Measurements from ENCODE around the gene CEP126.
A peak's percentile ranks its signal among the peaks of the same experiment; 100 is the strongest.

CEP126 gene

GRCh38 chr11:101974255-101974654 is 59.4 kb downstream of the CEP126 start:
- DNase-seq (ENCODE audit: low spot score) (no peak), ATAC-seq (ENCODE audit: low read depth) (no peak)
- no peak overlapping the region for H3K27ac ChIP-seq (ENCODE audit: poor library complexity, severe bottlenecking)
- H3K36me3 ChIP-seq (ENCODE audit: low read depth) = no peaks in the 10 kb centered on the region
- no peaks in the 10 kb centered on the region for H3K4me1 ChIP-seq (ENCODE audit: insufficient read depth, poor library complexity, severe bottlenecking)
- no peak overlapping the region for H3K4me3 ChIP-seq (ENCODE audit: severe bottlenecking)
- no peaks in the 10 kb centered on the region for H3K27me3 ChIP-seq (ENCODE audit: insufficient read depth, poor library complexity, severe bottlenecking)
- peak; percentile 36 for TF ChIP-seq CTCF (IDR thresholded peaks at IDR 0.05; ENCODE audit: poor library complexity, severe bottlenecking)
- no peaks in the 10 kb centered on the region for H3K9me3 ChIP-seq (ENCODE audit: severe bottlenecking)

GRCh38 chr11:101974771-101975170 is 60.0 kb downstream of the CEP126 start:
- DNase-seq (ENCODE audit: low spot score) = no peak
- H3K9me3 ChIP-seq (ENCODE audit: severe bottlenecking) = no peaks in the 10 kb centered on the region
- no peak overlapping the region for H3K4me3 ChIP-seq (ENCODE audit: severe bottlenecking)
- no peaks in the 10 kb centered on the region for H3K4me1 ChIP-seq (ENCODE audit: insufficient read depth, poor library complexity, severe bottlenecking)
- ATAC-seq (ENCODE audit: low read depth) = no peak
- no peak for TF ChIP-seq CTCF (IDR thresholded peaks at IDR 0.05; ENCODE audit: poor library complexity, severe bottlenecking)
- no peaks in the 10 kb centered on the region for H3K27me3 ChIP-seq (ENCODE audit: insufficient read depth, poor library complexity, severe bottlenecking)
- no peak overlapping the region for H3K27ac ChIP-seq (ENCODE audit: poor library complexity, severe bottlenecking)
- H3K36me3 ChIP-seq (ENCODE audit: low read depth) = no peaks in the 10 kb centered on the region

- Histone ChIP-seq H3K36me3 (ENCODE audit: low read depth) (no peaks in the 10 kb centered on the region), H3K4me3 (ENCODE audit: severe bottlenecking) (no peak overlapping the region), H3K27ac (ENCODE audit: poor library complexity, severe bottlenecking) (no peak overlapping the region), H3K9me3 (ENCODE audit: severe bottlenecking) (no peaks in the 10 kb centered on the region), H3K27me3 (ENCODE audit: insufficient read depth, poor library complexity, severe bottlenecking) (no peaks in the 10 kb centered on the region), H3K4me1 (ENCODE audit: insufficient read depth, poor library complexity, severe bottlenecking) (no peaks in the 10 kb centered on the region)
- ATAC-seq (ENCODE audit: low read depth) (no peak), DNase-seq (ENCODE audit: low spot score) (no peak)
- no peak for TF ChIP-seq CTCF (IDR thresholded peaks at IDR 0.05; ENCODE audit: poor library complexity, severe bottlenecking)
These were observed 60.9 kb downstream of the CEP126 start for GRCh38 chr11:101975734-101976133.

- H3K27me3 ChIP-seq (ENCODE audit: insufficient read depth, poor library complexity, severe bottlenecking) = no peaks in the 10 kb centered on the region
- no peak for ATAC-seq (ENCODE audit: low read depth)
These were observed 72.6 kb downstream of the CEP126 start for GRCh38 chr11:101987370-101987769.

More at GRCh38 chr11:101987370-101987769, 72.6 kb downstream of the CEP126 start:
- no peaks in the 10 kb centered on the region for H3K36me3 ChIP-seq (ENCODE audit: low read depth)
- TF ChIP-seq CTCF (IDR thresholded peaks at IDR 0.05; ENCODE audit: poor library complexity, severe bottlenecking) = no peak
- H3K9me3 ChIP-seq (ENCODE audit: severe bottlenecking) = no peaks in the 10 kb centered on the region
- no peaks in the 10 kb centered on the region for H3K4me1 ChIP-seq (ENCODE audit: insufficient read depth, poor library complexity, severe bottlenecking)
- DNase-seq (ENCODE audit: low spot score) = no peak
- no peak overlapping the region for H3K27ac ChIP-seq (ENCODE audit: poor library complexity, severe bottlenecking)
- H3K4me3 ChIP-seq (ENCODE audit: severe bottlenecking) = no peak overlapping the region

Data from RWPE2 (cell line).